ENCODE data around the gene SYAP1. TPM values are rescaled to one million over a fixed set of nuclear protein-coding genes. Genes with fewer than 3 reads are reported as not detected.
"Not testable (repeated sequence)": the region's sequence is repeated elsewhere in the genome, so short reads cannot be mapped to it uniquely, and the experiment has no call there.

The SYAP1 gene
- polyA plus RNA-seq, 1 donor (not counting 4 experiments of a cell fraction or from before 2014, with no cell fraction given) = 20.3 TPM

GRCh38 chrX:16725072-16725471 is 5.7 kb downstream of the SYAP1 start:
- Histone ChIP-seq H2AFZ (ENCODE audit: control insufficient read depth, low read length) (no peak overlapping the region), H3K79me2 (ENCODE audit: control insufficient read depth, insufficient read depth, low read length) (peaks cover 74% of the 10 kb centered on the region), H3K4me3 (ENCODE audit: control insufficient read depth in 2 of 3, extremely low read depth in 1 of 3, insufficient read depth in 2 of 3, low read depth in 1 of 3, low read length in 3 of 3) (no peak overlapping the region), H3K27ac (ENCODE audit: control insufficient read depth, insufficient read depth, low read length) (no peak overlapping the region), H3K9ac (ENCODE audit: control insufficient read depth, extremely low read depth, insufficient read depth, low read length) (no peak overlapping the region), H3K4me1 (ENCODE audit: control insufficient read depth, extremely low read depth, insufficient read depth, low read length) (peaks cover 4% of the 10 kb centered on the region), H4K20me1 (ENCODE audit: control insufficient read depth, extremely low read depth, insufficient read depth, low read length) (no peaks in the 10 kb centered on the region), H3K36me3 (ENCODE audit: control insufficient read depth in 2 of 2, extremely low read depth in 1 of 2, insufficient read depth in 2 of 2, low read length in 2 of 2) (peaks cover 0 to 4% of the 10 kb centered on the region in 2 experiments), H3K4me2 (ENCODE audit: control insufficient read depth, extremely low read depth, insufficient read depth, low read depth, low read length) (no peak overlapping the region), H3K27me3 (ENCODE audit: control insufficient read depth, extremely low read depth, insufficient read depth, low read length) (no peaks in the 10 kb centered on the region), H3K9me3 (ENCODE audit: control insufficient read depth, low read depth, low read length) (no peaks in the 10 kb centered on the region), H3K9me1 (ENCODE audit: control insufficient read depth, extremely low read depth, insufficient read depth, low read length) (no peaks in the 10 kb centered on the region)
- dilution Hi-C loops (cut with MboI; ENCODE audit: extremely low pct_ligation_motif_present, low sequenced_read_pairs) = no loop called here
- DNase-seq (ENCODE audit: low read depth, low spot score) (no peak), FAIRE-seq (no peak)
- no peak for TF ChIP-seq EZH2 (IDR thresholded peaks at IDR 0.05; ENCODE audit: low read length)
- TF ChIP-seq CTCF (optimal IDR thresholded peaks at IDR 0.05 in 1 of 3, IDR thresholded peaks at IDR 0.05 in 1 of 3, conservative IDR thresholded peaks at IDR 0.05 in 1 of 3; ENCODE audit: extremely low read depth in 1 of 3, insufficient read depth in 2 of 3, low read length in 3 of 3) = no peak

- not testable (repeated sequence) for H4K20me1 ChIP-seq (ENCODE audit: control insufficient read depth, extremely low read depth, insufficient read depth, low read length); FAIRE-seq
Measured at GRCh38 chrX:16726347-16726988, 7.1 kb downstream of the SYAP1 start.

GRCh38 chrX:16727637-16728036 is 8.2 kb downstream of the SYAP1 start:
- H3K79me2 ChIP-seq (ENCODE audit: control insufficient read depth, insufficient read depth, low read length) = peaks cover 60% of the 10 kb centered on the region
- DNase-seq (ENCODE audit: low read depth, low spot score) = no peak
- dilution Hi-C loops (cut with MboI; ENCODE audit: extremely low pct_ligation_motif_present, low sequenced_read_pairs) = no loop called here
- no peaks in the 10 kb centered on the region for H3K4me1 ChIP-seq (ENCODE audit: control insufficient read depth, extremely low read depth, insufficient read depth, low read length)
- H2AFZ ChIP-seq (ENCODE audit: control insufficient read depth, low read length) = no peak overlapping the region
- H3K36me3 ChIP-seq (ENCODE audit: control insufficient read depth in 2 of 2, extremely low read depth in 1 of 2, insufficient read depth in 2 of 2, low read length in 2 of 2) = peaks cover 0 to 4% of the 10 kb centered on the region in 2 experiments
- no peaks in the 10 kb centered on the region for H3K27me3 ChIP-seq (ENCODE audit: control insufficient read depth, extremely low read depth, insufficient read depth, low read length)
- H3K27ac ChIP-seq (ENCODE audit: control insufficient read depth, insufficient read depth, low read length) = no peak overlapping the region
- H3K9me3 ChIP-seq (ENCODE audit: control insufficient read depth, low read depth, low read length) = no peaks in the 10 kb centered on the region
- TF ChIP-seq CTCF (optimal IDR thresholded peaks at IDR 0.05 in 1 of 3, IDR thresholded peaks at IDR 0.05 in 1 of 3, conservative IDR thresholded peaks at IDR 0.05 in 1 of 3; ENCODE audit: extremely low read depth in 1 of 3, insufficient read depth in 2 of 3, low read length in 3 of 3) (no peak), EZH2 (IDR thresholded peaks at IDR 0.05; ENCODE audit: low read length) (no peak)
- no peak overlapping the region for H3K9ac ChIP-seq (ENCODE audit: control insufficient read depth, extremely low read depth, insufficient read depth, low read length)
- no peak overlapping the region for H3K4me2 ChIP-seq (ENCODE audit: control insufficient read depth, extremely low read depth, insufficient read depth, low read depth, low read length)
- H3K4me3 ChIP-seq (ENCODE audit: control insufficient read depth in 2 of 3, extremely low read depth in 1 of 3, insufficient read depth in 2 of 3, low read depth in 1 of 3, low read length in 3 of 3) = no peak overlapping the region
- H4K20me1 ChIP-seq (ENCODE audit: control insufficient read depth, extremely low read depth, insufficient read depth, low read length) = no peaks in the 10 kb centered on the region
- no peaks in the 10 kb centered on the region for H3K9me1 ChIP-seq (ENCODE audit: control insufficient read depth, extremely low read depth, insufficient read depth, low read length)
- FAIRE-seq = no peak

More at GRCh38 chrX:16726347-16726988, 7.1 kb downstream of the SYAP1 start:
- H3K9me1 ChIP-seq (ENCODE audit: control insufficient read depth, extremely low read depth, insufficient read depth, low read length); H2AFZ ChIP-seq (ENCODE audit: control insufficient read depth, low read length); dilution Hi-C loops (cut with MboI; ENCODE audit: extremely low pct_ligation_motif_present, low sequenced_read_pairs); H3K4me2 ChIP-seq (ENCODE audit: control insufficient read depth, extremely low read depth, insufficient read depth, low read depth, low read length); H3K9me3 ChIP-seq (ENCODE audit: control insufficient read depth, low read depth, low read length); H3K27ac ChIP-seq (ENCODE audit: control insufficient read depth, insufficient read depth, low read length); DNase-seq (ENCODE audit: low read depth, low spot score); H3K27me3 ChIP-seq (ENCODE audit: control insufficient read depth, extremely low read depth, insufficient read depth, low read length); H3K4me3 ChIP-seq (ENCODE audit: control insufficient read depth in 2 of 3, extremely low read depth in 1 of 3, insufficient read depth in 2 of 3, low read depth in 1 of 3, low read length in 3 of 3); H3K4me1 ChIP-seq (ENCODE audit: control insufficient read depth, extremely low read depth, insufficient read depth, low read length); H3K9ac ChIP-seq (ENCODE audit: control insufficient read depth, extremely low read depth, insufficient read depth, low read length); H3K36me3 ChIP-seq (ENCODE audit: control insufficient read depth in 2 of 2, extremely low read depth in 1 of 2, insufficient read depth in 2 of 2, low read length in 2 of 2): not testable (repeated sequence)
- H3K79me2 ChIP-seq (ENCODE audit: control insufficient read depth, insufficient read depth, low read length) = peaks cover 69% of the 10 kb centered on the region

Data from keratinocyte (primary cell).